GM19099 (cell line): ENCODE results near the gene CGGBP1.

Source experiments
- POLR2A ChIP-seq: IDR thresholded peaks from 3 replicates; pipeline ENCODE4 v1.6.1; 2011; ENCODE audit warnings: low read depth; ENCODE audit not compliant: insufficient read length; ENCODE audit errors: extremely low read depth

Gene CGGBP1, protein sequence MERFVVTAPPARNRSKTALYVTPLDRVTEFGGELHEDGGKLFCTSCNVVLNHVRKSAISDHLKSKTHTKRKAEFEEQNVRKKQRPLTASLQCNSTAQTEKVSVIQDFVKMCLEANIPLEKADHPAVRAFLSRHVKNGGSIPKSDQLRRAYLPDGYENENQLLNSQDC

GRCh38 chr3:88058581-88059379 lies at the start of gene CGGBP1, which contains the start of gene ZNF654:
CGGBP1 (minus strand) TSS chr3:88059005; CDS start chr3:88055976, 3,029 bp downstream.
ZNF654 (plus strand) TSS chr3:88059255; CDS start chr3:88059320, 65 bp downstream.
- peak; percentile 83 for TF ChIP-seq POLR2A

- no peak for TF ChIP-seq POLR2A
Observed at GRCh38 chr3:88105325-88105724, 46.5 kb upstream of the CGGBP1 start.

DNA sequence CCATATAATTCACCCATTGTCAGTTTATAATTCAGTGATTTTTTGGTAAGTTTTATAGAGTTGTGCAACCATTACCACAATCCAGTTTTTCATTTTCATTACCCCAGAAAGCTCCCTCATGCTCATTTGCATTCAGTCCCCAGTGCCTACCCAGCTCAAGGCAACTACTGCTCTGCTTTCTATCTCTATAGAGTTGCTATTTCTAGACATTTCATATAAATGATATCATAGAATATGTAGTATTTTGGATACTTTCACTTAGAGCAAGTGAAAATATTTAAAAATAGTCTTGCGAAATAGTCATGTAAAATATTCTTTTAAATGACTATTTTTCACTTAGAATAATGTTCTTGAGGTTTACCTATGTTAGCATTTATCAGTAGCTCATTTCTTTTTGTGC lies 42.3 kb upstream of the CGGBP1 start:
- no peak for TF ChIP-seq POLR2A

DNA sequence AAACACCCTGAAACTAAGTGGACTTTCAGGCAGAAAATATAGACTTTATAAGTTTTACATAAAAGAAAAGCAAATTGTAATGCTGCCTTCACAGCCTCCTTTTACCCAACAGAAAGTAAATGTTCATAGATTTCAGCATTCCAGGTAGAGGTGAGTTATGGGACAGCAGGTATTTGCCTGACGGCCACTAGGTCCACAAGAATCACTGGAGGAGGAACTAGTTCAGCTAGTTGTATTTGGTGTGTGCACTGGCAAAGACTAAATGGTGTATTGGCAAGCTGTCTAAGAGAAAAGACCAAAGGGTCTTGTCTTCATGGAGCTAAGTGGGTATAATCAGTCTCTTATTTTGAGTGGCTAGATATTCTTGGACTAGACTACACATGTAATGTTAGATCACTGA lies 34.5 kb upstream of the CGGBP1 start:
- no peak for TF ChIP-seq POLR2A

- no peak for TF ChIP-seq POLR2A
Observed at GRCh38 chr3:88092270-88092669, 33.5 kb upstream of the CGGBP1 start.

DNA sequence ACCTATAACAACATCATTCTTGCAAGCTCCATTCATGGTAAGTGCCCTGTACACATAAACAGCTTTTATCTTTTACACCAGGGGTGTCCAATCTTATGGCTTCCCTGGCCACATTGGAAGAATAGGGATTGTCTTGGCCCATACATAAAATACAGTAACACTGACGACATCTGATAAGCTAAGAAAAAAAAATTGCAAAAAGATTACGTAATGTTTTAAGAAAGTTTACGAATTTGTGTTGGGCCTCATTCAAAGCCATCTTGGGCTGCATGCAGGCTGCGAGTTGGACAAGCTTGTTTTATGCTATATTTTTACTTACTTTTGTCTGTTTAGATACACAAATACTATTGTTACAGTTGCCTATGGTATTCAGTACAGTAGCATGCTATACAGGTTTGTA lies 31.9 kb upstream of the CGGBP1 start:
- no peak for TF ChIP-seq POLR2A

GRCh38 chr3:88084097-88084501 lies 25.3 kb upstream of the CGGBP1 start:
- TF ChIP-seq POLR2A, result no peak

- no peak for TF ChIP-seq POLR2A
Observed at GRCh38 chr3:88082854-88083253, 24.0 kb upstream of the CGGBP1 start.

GRCh38 chr3:88078932-88079331 lies 20.1 kb upstream of the CGGBP1 start:
- TF ChIP-seq POLR2A, result no peak

GRCh38 chr3:88076712-88077111 lies 17.9 kb upstream of the CGGBP1 start:
- no peak for TF ChIP-seq POLR2A

GRCh38 chr3:88075497-88075896 lies 16.7 kb upstream of the CGGBP1 start:
- no peak for TF ChIP-seq POLR2A

- TF ChIP-seq POLR2A, result no peak
Observed at GRCh38 chr3:88075072-88075471, 16.3 kb upstream of the CGGBP1 start.

GRCh38 chr3:88061746-88062145 lies 2.9 kb upstream of the CGGBP1 start:
- no peak for TF ChIP-seq POLR2A

DNA sequence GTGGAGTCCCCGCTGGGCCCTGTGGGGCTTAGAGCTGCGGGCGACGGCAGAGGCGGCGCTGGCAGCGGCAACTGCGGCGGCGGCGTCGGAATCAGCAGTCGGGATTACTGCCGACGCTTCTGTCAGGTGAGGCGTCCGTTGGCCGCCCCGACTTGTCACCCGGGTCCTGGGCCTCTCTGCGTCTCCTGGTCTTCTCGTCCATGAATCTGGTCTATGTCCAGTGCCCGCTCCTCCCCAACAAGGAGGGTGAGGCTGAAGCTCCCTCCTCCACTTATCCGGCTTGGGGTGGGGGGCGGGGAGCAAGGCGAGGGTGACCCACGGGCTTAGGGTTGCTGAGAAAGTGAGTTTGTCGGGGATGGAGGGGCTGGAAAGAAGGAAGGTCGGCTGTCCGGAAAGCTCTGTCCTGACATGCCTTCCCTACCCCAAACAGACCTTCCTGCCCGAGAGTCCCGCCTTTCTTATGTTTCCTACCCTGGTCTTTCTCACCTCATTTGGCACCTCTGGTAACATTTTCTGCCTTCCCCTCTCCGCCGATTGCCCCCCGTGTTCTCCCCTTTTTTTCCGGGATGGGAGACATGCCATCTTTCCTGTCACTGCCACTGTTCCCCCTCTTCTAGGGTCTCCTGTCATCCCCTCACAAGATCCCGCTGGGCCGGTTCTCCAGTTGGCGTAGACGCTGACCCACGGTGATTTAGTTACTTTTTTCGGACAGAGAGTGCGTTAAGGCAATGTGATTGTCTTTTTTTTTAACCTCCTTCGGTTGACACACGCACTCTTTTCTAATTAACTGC lies 770 bp upstream of the CGGBP1 start:
- no peak for TF ChIP-seq POLR2A

DNA sequence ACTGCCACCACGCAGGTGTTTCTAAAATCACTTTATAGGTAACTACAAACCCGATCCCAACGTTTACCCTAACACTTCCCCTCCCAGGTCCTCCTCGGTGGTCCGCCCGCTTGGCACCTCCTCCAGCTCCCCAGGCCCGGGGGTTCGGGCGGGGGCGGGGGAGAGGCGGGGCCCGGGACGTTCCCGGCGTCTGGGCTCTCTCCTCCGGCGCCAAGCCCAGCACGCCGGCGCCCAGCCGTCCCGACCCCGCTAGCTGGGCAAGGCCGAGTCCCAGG lies 562 bp downstream of the CGGBP1 start:
- no peak for TF ChIP-seq POLR2A
